Kidney capillary endothelial cell (primary cell): ENCODE results near the gene SH3RF3.
"Not testable (repeated sequence)": the region's sequence is repeated elsewhere in the genome, so short reads cannot be mapped to it uniquely, and the experiment has no call there.

Experiments
- DNase-seq: peaks from one replicate; pipeline ENCODE4 v3.0.0-alpha.2; 2018; ENCODE audit warnings: low spot score

The SH3RF3 gene

DNA sequence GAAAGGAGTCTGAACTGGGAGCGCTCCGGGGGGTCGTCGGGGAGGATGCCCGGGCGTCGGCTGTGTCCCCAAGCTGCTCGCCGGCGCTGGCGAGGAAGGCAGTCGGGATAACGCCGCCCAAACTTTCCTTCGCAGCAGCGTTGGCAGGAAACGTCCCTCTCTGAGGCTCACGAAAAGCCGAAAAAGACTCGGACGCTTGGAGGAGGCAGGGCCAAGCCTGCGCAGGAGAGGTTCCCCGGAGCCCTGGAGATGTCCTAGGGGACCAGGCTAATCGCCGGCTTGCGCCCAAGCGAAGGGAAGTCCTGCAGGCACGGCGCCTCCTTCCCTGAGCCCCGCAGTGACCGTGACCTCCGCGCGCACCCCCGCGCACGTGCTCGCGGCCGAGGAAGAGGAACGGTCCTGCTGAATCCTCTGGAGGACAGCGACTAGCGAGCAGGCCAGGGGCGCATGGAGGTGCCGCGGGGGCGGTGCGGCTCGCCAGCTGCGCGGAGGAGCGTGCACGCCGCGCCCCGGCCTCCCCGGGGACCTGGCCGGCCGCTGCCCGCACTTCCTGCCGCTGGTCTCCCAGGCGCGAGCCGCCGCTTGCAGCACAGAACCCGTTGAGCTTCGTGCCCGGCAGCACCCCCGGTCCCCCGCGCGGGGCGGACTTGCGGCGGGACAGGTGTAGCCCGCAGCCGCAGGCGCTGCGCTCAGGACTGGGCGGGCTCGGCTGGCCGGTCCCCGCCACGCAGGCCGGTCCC is at the start of gene SH3RF3:
TSS of gene SH3RF3 (plus strand) at position 590 of the 740 bp plus-strand sequence.
- no peak for DNase-seq

DNA sequence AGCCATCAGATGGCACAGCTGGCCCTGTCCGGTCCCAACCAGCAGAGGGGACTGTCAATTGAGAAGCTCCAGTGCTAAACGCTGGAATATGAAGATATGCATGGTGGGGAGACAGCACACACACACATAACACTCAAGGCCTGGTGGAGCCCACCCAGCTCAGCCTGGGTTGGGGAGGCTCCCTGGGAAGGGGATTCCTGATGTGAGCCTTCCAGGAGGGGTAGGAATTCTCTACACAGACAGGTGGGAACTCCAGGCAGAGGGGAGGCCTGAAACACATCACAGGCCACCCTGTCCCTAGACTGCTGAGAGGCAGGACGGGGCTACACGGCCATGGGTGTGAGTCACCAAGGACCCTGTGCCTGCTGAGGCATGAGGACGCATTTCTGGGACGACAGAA is 49.4 kb upstream of the SH3RF3 start:
- DNase-seq, result no peak

DNA sequence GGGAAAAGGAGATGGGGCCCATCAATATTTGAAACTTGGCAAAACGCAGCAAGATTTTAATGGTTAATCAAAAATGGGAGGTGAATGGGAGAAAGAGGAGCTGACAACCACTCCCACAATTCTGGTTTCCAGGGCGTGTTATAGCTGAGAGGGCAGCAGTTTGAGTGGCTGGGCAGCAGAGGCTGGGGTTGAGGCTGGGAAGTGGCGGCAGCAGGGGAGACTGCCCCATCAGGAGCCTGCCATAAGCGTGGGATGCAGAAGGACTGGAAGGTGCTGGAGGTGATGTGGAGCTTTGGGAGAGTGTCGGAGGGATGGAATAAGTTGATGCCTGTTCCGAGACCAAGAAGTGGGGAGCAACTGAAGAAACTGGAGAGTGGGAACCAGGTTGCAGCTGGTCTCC is 48.9 kb upstream of the SH3RF3 start:
- DNase-seq, result no peak

DNA sequence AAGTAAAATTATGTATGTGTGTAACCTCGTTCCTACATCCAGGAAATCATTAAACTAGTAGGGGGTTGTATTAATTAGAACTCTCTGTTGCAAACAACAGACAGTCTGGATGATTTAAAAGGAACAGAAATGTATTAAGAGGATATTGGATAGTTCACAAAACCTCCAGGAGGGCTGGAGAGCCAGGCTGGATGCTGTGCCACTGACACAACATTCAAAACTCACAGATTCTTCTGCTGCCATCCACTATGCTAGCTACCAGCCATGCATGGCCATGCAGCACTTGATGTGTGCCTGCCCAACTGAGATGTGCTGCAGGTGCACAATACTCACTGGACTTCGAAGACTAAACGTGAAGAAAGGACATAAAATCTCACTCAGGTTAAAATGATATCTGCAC is 48.2 kb upstream of the SH3RF3 start:
- DNase-seq, result no peak

- no peak for DNase-seq
These were observed 47.6 kb upstream of the SH3RF3 start for GRCh38 chr2:109081374-109081773.

- DNase-seq, result no peak
These were observed 45.2 kb upstream of the SH3RF3 start for GRCh38 chr2:109083771-109084170.

DNA sequence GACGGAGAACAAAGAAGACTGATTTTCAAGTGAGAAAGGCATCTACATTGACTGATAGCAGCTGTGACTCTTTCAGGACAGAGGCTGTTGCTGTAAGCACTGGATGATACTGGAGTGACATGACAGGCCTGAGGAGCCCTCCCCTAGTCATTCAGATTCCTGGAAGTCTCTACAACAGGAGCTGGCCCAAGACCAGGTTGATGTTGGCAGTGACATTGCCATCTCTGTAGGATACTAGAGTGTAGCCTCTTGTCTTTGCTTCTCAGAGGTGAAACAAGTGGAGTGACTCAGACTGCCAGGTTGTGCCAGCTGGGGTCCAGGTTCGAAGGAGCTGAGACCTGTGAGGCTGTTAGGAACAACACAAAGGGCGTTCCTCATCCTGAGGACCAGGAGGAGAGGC is 44.7 kb upstream of the SH3RF3 start:
- DNase-seq, result no peak

DNA sequence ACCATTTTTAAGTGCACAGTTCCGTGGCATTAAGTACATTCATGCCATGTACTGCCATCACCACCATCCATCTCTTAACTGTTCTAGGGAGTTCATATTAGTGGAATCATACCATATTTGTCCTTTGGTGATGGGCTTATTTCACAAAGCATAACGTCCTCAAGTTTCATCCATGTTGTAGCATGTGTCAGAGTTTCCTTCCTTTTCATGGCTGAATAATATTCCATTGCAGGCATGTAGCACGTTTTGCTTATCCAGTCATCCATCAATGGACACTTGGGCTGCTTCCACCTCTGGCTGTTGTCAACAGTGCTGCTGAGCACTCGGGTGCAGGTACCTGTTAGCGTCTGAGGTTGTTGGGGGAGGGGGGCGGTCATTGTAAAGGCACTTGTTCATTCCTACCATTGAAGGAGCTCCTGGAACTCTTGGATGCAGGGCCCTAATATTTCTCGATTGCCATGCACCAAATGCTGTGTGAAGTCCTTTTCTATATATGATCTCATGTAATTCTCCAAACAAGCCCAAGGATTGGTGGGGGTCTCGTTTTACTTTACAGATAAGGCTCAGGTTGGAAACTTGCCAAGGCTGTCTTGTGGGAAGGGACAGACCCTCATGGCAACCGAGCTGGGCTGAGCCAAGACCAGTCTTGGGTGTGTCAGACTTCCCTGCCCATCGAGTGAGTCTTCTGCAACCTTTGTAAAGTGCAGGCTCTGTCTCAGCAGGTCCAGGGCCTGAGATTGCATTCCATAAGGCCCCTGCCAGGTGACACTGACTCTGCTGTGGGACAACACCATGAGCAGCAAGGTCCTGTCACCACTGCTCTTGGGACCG is 42.9 kb upstream of the SH3RF3 start:
- no peak for DNase-seq

- DNase-seq, result no peak
These were observed 42.3 kb upstream of the SH3RF3 start for GRCh38 chr2:109086743-109087020.

DNA sequence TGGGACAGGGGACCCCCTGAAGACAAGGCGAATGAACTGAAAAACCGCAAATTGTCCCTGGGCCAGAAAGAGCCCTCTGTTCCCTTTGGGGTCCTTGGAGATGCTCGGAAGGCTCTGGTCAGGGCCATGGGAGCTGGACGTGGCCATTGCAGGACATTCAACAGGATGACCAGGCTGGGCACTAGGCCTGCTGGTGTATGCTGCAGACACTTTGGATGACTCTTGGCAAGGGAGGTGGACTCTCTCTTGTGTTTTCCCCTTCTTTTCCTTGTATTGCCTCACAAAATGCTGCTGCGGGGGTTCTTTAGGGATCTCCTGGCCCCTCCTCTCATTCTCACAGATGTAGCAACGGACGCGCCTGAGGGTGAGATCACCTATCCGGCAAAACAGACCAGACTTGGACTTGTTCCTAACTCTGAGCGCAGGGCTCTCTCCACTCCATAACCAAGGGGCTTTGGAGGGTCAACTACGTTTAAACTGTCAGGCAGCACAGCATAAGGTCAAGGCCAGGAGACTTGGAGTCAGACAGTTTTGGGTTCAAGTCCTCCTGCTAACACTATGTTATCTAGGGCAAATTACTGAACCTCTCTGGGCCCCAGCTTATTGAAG is 41.8 kb upstream of the SH3RF3 start:
- no peak for DNase-seq

- peak; percentile 70 for DNase-seq
These were observed 39.3 kb upstream of the SH3RF3 start for GRCh38 chr2:109089602-109090300.

GRCh38 chr2:109091526-109091925 is 37.5 kb upstream of the SH3RF3 start:
- DNase-seq, result no peak

- DNase-seq, result no peak
These were observed 34.9 kb upstream of the SH3RF3 start for GRCh38 chr2:109094144-109094543.

GRCh38 chr2:109098251-109098920 is 30.6 kb upstream of the SH3RF3 start:
- peak; percentile 82 for DNase-seq

- no peak for DNase-seq
These were observed 30.1 kb upstream of the SH3RF3 start for GRCh38 chr2:109098921-109099273.

DNA sequence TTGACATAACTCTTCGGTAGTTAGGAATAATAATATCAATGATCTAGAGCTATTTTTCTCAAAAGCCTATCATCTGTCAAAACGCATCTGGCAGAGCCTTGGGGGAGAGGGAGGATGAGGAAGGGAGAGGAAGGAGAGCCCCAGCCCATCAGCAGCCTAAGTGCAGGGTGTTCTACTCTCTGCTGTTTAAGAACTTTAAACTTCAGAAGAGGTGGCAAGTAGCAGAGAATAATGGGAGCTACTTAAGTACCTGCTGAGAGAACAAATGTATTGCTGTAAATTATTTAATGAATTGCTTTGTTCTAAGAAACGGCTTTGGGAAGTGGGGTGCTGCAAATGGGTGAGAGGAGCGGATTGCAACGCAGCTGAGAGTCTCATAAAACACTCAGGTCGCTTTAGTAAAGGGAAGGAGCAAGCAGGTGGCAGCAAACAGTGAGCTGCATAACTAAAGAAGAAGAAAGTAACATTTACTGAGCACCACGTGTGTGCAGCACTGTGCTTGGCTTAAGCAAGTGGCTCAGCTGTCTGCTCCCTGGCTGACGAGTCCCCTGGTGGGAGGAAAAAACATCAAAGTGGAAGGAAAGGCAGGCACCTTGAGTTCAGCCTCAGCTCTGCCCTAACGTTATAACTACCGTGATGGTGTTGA is 26.3 kb upstream of the SH3RF3 start:
- DNase-seq, result no peak

- no peak for DNase-seq
These were observed 23.9 kb upstream of the SH3RF3 start for GRCh38 chr2:109105113-109105512.

- DNase-seq, result no peak
These were observed 20.3 kb upstream of the SH3RF3 start for GRCh38 chr2:109108740-109109139.

DNA sequence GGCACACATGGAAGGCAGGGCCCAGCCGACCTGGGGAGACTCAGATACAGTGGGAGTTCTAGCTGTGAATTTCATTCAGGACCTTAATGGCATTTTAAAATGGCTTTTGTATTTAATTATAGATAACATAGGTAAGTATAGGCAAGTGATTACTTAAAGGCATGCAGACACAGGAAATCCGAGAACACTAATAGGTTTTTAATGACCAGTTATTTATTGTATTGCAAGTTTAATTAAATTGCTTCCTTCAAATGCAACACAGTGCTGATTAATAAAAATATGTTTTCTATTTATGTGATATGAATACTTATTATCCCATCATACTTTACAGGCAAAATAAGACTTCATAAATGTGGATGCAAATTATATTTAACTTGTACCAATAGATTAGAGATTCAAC is 19.7 kb upstream of the SH3RF3 start:
- no peak for DNase-seq

DNA sequence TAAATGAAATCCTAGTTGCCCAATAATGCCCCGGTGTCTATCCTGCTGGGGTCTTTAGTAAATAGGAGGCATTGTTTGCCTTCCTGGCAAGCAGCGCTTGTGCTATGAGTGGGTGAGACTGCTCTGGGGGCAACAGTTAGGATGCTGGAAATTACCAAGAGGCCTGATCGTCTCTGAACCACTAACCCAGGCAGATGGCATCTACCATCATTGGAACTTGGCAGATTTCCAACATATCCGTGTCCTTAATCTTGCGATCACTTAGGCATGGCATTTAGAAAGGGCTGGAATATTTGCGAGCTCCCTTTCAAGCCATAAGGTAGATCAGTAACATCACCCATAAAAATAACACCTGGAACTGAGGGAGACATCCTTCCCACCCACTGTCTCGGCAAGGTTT is 18.8 kb upstream of the SH3RF3 start:
- DNase-seq, result no peak

- DNase-seq, result not testable (repeated sequence)
These were observed 11.8 kb upstream of the SH3RF3 start for GRCh38 chr2:109117181-109117580.

- no peak for DNase-seq
These were observed 11.2 kb upstream of the SH3RF3 start for GRCh38 chr2:109117780-109118179.
